Raji (cell line): Measurements from ENCODE around the gene ALMS1.
A peak's percentile ranks its signal among the peaks of the same experiment; 100 is the strongest.

Experiments used
- POLR2A ChIP-seq: IDR thresholded peaks from 2 replicates; pipeline ENCODE4 v1.6.1; 2011; ENCODE audit warnings: low read depth, low read length, control low read depth; ENCODE audit not compliant: insufficient read depth

Gene ALMS1, protein sequence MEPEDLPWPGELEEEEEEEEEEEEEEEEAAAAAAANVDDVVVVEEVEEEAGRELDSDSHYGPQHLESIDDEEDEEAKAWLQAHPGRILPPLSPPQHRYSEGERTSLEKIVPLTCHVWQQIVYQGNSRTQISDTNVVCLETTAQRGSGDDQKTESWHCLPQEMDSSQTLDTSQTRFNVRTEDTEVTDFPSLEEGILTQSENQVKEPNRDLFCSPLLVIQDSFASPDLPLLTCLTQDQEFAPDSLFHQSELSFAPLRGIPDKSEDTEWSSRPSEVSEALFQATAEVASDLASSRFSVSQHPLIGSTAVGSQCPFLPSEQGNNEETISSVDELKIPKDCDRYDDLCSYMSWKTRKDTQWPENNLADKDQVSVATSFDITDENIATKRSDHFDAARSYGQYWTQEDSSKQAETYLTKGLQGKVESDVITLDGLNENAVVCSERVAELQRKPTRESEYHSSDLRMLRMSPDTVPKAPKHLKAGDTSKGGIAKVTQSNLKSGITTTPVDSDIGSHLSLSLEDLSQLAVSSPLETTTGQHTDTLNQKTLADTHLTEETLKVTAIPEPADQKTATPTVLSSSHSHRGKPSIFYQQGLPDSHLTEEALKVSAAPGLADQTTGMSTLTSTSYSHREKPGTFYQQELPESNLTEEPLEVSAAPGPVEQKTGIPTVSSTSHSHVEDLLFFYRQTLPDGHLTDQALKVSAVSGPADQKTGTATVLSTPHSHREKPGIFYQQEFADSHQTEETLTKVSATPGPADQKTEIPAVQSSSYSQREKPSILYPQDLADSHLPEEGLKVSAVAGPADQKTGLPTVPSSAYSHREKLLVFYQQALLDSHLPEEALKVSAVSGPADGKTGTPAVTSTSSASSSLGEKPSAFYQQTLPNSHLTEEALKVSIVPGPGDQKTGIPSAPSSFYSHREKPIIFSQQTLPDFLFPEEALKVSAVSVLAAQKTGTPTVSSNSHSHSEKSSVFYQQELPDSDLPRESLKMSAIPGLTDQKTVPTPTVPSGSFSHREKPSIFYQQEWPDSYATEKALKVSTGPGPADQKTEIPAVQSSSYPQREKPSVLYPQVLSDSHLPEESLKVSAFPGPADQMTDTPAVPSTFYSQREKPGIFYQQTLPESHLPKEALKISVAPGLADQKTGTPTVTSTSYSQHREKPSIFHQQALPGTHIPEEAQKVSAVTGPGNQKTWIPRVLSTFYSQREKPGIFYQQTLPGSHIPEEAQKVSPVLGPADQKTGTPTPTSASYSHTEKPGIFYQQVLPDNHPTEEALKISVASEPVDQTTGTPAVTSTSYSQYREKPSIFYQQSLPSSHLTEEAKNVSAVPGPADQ (N-terminal part only)

DNA sequence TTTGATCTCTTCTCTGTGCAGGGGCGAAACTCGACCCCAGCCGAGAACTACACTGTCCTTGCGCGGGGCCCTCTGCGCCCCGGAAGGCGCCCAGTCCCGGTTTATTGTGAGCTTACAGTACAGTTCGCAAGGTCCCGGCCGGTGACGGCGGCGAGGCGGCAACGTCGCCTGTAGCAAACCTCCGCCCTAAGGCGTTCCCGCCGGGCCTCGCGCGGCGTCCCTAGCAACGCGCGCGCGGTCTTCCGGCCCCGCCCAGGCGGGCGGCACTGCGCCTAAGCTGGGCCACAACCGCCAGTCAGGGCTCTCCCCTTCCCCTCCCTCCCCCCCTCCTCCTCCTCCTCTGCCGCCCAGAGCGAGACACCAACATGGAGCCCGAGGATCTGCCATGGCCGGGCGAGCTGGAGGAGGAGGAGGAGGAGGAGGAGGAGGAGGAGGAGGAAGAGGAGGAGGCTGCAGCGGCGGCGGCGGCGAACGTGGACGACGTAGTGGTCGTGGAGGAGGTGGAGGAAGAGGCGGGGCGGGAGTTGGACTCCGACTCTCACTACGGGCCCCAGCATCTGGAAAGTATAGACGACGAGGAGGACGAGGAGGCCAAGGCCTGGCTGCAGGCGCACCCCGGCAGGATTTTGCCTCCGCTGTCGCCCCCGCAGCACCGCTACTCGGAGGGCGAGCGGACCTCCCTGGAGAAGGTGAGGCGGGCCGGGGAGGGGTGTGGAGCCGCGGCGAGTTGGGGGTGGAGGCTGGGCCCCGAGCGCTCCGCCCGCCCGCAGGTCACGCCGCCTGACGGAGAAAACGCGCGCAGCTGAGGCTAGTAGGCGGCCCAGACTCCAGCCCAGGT lies at the start of gene ALMS1:
Gene ALMS1, plus strand, starts transcription at position 333 of the 838 bp plus-strand sequence. Its CDS starts 33 bp downstream, at position 366.
- peak; percentile 71 for TF ChIP-seq POLR2A

DNA sequence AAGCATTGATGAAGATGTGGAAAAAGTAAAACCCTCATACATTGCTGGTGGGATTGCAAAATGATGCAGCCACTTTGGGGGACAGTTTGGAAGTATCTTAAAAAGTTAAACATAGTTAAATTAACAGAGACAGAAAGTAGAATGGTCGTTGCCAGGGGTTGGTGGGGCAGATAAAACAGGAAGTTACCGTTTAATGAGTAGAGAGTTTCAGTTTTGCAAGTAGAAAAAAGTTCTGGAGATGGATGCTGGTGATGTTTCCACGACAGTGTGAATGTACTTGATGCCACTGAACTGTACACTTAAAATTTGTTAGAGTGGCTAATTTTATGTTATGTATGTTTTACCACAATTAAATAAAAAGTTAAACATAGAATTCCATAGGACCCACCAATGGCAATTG lies 47.8 kb upstream of the ALMS1 start:
- TF ChIP-seq POLR2A: no peak

DNA sequence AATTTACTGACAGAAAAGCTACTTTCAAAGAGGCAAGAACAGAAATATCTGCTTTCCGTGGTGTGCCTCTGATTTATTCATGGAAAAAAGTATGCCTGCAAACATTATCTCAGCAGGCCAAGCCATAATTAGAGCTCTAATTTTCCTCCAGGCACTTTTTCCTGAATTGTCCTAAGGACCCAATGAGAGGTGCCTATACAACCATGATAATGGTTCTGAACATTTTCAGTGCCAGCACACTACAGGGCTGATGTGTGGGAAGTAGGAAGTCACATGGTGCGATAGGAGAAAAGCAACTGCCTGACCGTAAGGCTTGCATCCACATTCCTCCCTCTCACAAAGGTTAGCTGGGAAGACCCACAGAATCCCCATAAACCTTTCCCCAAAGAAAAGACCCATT lies 46.4 kb upstream of the ALMS1 start:
- TF ChIP-seq POLR2A: no peak

DNA sequence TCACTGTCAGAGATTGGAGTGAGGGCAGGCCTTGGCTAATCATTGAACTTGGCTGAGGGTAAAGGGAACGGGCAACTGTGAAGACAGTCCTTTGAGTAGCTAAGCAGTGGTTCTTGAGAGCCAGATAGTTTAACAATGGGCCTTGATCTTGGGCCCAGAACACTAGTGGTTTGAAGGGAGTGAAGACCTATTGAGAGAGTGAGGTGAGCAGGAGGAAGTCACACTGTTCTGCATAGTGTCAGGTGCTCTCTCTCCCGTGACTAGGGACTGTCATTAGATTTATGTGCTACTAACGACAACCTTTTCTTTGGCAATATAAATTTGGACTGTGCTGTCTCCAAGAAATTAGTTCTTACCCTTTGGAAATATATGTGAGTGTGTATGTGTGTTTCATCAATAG lies 44.6 kb upstream of the ALMS1 start:
- TF ChIP-seq POLR2A: no peak

DNA sequence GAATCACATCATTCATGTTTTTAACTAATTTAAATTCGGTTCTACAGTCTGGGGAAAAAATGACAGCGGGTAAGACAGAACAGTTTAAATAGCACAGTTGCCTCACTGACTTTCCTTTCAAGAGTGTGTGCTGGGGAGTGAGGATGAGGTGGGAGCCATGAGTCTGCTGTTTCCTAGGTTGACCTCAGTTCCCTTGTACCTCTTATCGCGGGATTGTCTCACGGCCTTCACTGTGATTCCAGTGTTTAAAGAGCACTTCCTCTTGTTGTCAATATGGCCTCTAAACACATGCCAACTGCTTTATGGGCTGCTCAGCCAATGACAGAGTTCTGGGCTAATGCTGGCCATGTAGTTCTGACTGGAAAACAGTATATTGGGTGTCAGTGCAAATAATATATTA lies 41.6 kb upstream of the ALMS1 start:
- no peak for TF ChIP-seq POLR2A

DNA sequence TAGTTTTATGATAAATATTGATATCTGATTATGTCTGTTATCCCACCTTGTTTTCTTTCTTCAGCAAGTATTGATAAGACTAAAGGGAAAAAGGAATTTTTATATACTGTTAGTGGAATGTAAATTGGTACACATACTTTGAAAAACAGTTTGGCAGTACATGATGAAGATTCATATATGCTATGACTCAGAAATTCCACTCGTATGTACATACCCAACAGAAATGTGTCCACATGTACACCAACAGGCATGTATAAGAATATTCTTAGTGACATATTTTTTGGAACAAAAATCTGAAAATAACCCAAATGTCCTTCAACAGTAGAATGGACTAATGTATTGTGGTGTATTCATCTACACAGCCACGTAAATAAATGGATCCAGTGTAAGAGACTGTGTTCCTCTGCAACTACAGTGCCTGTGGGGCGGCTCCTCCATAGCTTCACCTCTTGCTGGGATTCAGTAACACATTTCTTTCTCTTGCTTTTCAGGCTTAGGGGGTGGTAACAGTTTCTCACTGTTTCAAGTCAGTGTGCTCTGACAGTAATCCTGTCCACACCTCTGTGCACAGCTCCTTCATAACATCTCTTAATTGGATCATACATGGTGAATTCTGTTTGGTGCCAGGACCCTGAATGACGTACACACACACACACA lies 35.5 kb upstream of the ALMS1 start:
- TF ChIP-seq POLR2A: no peak

DNA sequence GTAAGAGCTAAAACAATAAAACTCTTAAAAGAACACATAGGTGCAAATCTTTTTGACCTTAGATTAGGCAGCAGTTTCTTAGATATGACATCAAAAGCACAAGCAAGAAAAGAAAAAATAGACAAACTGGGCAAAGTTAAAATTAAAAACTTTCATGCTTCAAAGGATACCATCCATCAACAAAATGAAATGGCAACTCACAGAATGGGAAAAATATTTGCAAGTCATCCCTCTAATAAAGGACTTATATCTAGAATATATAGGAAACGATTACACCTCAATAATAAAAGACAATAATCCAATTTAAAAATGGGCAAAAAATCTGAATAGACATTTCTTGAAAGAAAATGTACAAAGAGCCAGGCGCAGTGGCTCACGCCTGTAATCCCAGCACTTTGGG lies 29.5 kb upstream of the ALMS1 start:
- TF ChIP-seq POLR2A: no peak

DNA sequence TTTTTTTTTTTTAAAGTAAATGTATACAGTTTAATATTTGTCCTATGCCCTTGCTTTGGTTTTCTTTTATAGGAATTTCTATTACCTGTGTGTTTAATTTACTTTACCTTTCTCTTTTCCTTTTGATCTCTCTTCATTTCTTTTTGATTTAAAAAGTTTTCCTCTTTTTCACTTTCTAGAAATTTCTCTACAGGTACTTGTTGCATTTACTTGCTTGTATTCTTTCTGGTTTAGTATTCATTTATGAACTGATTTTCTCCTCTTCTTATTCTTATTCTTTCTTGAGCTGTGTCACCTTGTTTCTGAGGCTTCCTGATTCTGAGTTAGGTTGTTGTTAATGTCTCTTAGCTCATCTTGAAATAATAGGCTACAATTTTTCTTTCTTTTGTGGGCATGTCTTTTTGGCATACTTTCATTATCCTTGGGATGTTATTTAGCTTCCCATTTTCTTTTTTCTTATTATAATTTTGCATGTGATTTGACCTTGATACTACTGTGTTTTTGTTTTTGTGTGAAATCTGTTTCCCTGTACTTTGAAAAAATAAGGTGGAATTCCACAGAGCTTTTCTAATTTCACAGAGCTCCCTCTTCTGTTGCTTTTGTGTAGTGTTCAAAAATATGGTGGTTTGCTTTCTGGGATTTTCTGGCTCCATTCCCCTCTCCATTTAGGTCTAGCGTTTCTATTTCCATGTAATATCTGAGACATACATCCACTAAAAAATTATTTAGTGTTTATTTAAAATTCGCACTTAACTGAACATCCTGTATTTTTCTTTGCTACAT lies 25.5 kb upstream of the ALMS1 start:
- no peak for TF ChIP-seq POLR2A

DNA sequence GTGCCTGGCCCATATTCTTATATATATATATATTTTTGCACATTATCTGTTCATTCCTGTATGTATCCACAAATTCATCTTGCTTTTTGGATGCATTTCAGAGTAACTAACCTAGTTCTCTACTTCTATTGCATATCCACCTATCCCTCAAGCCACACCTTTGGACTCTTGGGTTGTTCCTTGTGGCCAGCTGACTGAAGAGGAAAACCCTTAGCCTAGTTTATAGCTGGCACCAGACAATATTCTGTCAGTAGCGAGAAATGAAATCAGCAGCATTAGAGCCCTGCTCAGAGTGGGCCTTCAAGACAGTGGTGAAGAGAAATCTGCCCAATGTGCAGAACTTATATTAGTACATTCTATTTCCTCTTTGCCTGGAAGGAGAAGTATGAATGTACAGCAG lies 19.6 kb upstream of the ALMS1 start:
- TF ChIP-seq POLR2A: no peak

DNA sequence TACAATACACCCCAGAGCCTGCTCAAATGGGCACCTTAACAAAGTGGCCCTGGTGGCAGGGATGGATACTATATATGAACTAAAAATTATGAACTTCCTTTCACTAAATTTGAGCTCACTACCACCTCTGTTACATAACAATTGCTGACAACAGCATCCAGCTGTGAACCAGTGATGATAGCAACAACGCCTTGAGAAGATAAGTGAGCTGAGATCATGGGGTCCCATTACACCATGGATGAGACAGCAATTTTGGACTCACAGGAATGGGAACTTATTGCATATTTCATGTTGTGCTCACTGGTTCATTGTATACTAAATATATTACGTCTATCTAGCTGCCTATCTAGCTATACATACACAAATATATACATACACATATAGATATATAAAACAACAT lies 16.9 kb upstream of the ALMS1 start:
- no peak for TF ChIP-seq POLR2A

DNA sequence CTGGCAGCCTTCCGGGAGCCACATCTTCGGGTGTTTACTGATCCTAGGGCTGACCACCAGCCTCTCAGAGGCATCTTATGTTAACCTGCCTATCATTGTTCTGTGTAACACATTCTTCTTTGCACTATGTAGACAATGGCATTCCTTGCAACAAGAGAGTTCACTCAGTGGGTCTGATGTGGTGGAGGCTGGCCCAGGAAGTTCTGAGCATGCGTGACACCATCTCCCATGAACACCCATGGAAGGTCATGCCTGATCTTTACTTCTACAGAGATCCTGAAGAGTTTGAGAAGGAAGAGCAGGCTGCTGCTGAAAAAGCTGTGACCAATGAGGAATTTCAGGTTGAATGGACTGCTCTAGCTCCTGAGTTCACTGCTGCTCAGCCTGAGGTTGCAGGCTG lies 15.3 kb upstream of the ALMS1 start:
- TF ChIP-seq POLR2A: no peak

DNA sequence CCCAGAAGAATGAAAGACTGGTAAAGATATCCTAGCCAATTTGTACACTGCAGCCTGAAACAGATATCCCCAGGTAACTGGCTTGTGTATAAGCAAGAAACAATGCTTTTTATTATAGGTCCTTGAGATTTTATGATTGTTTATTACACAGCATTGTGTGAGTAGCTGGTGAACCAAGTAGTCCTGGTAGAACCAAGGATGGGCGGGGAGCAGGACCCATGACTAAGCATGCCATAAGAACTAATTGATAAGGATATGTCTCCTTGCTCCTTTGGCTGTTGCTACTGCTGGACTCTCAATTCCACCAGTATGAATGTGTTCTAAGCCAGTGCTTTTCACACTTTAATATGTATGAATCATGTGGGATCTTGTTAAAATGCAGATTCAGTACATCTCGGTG lies 12.3 kb upstream of the ALMS1 start:
- TF ChIP-seq POLR2A: no peak

DNA sequence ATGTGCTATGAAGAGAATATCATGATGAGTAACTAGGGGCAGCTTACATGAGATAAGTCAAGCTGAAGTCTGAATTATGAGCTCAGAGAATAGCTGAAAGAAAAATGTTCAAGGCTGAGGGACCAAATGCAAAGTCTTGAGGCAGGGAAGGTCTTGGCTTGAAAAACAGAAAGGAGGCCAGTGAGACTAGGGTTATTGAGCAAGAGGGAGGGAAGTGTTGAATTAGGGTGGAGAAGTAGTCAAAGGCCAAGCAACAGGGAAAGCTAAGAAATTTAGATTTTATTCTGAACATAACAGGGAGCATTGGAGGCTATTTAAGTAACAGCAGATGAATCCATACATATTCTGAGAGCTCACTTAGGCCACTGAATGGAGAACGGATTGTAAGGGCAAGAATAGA lies 11.4 kb upstream of the ALMS1 start:
- TF ChIP-seq POLR2A: no peak
